Activated naive CD8-positive, alpha-beta T cell treated with anti-CD3 and anti-CD28 coated beads for 36 hours (primary cell): ENCODE measurements around the gene MAGEA2. TPM values are rescaled to one million over a fixed set of nuclear protein-coding genes. Genes with fewer than 3 reads are reported as not detected.
"Not testable (repeated sequence)": the region's sequence is repeated elsewhere in the genome, so short reads cannot be mapped to it uniquely, and the experiment has no call there.

Experiments
- DNase-seq: peaks from one replicate; pipeline ENCODE4 v3.0.0; 2021
- H3K27ac Mint-ChIP-seq: one replicate; pipeline ENCODE4 v1.8.0; 2022; ENCODE audit warnings: mild to moderate bottlenecking, moderate library complexity, mixed read lengths
- H3K27me3 Mint-ChIP-seq: one replicate; pipeline ENCODE4 v1.8.0; 2022; ENCODE audit warnings: mild to moderate bottlenecking, mixed read lengths
- H3K36me3 Mint-ChIP-seq: one replicate; pipeline ENCODE4 v1.8.0; 2021; ENCODE audit warnings: mild to moderate bottlenecking, mixed read lengths
- H3K4me1 Mint-ChIP-seq: one replicate; pipeline ENCODE4 v1.8.0; 2021; ENCODE audit warnings: mixed read lengths
- H3K4me3 Mint-ChIP-seq: one replicate; pipeline ENCODE4 v1.8.0; 2022; ENCODE audit warnings: mild to moderate bottlenecking, moderate library complexity, mixed read lengths
- H3K9me3 Mint-ChIP-seq: one replicate; pipeline ENCODE4 v1.8.0; 2022; ENCODE audit warnings: mixed read lengths
- total RNA-seq, 2 experiments: library from RNA; stranded (reverse); gene quantifications; one replicate each; pipeline ENCODE4 v1.2.3, GENCODE V29; 2021

The MAGEA2 gene
- not detected for total RNA-seq

DNA sequence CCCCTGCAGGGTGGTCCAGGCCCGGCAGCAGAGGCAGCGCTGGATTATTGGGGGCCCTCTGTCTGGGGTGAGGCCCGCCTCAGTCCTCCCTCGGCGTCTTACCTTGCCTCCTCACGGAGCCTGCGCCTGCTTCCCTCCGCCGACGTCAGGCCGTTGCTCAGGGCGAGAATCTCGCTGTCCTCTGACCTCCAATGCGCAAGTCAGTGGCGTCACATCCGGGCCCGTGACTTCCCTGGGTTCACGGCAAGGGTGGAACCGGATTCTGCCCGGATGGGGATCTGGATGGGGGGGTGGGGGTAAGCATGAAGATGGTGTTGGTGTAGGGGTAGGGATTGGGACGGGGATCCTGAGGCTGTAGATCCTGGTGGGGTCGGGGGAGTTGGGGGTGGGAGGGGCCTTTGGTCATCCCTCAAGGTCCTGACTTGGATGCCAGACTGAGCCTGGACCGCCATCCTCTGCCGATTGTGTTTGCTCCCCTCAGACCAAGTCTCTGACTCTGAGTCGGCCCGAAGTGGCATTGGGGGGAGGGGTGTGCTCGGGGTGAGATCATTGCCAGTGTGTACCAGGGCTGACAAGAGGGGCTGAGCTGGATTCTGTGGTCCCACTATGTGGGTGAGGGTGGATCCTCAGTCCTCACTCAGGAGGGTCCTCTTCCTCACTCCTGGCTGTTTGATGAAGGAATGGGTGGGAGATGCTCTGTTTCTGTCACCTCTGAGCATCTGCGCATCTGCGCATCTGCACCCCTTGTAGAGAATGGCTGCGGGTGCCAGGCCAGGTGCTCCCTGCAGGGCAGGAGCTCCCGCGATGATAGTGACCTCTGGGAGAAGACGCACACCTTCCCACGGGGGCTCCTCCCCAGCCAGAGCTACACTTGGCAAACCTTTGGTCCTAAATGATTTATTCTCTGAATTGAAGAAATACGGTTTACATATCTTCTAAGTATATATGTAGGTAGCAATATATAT lies at the start of gene MAGEA2:
MAGEA2 (minus strand) TSS at position 157 of the 965 bp plus-strand sequence. CDS start 2,479 bp downstream, outside the sequence.
- not testable (repeated sequence) for H3K36me3 Mint-ChIP-seq, H3K9me3 Mint-ChIP-seq, H3K27me3 Mint-ChIP-seq, H3K4me1 Mint-ChIP-seq, H3K4me3 Mint-ChIP-seq, DNase-seq, H3K27ac Mint-ChIP-seq

- no peaks in the 10 kb centered on the region for H3K4me1 Mint-ChIP-seq
- DNase-seq = no peak
These were observed 45.3 kb upstream of the MAGEA2 start for GRCh38 chrX:152798945-152799344.

GRCh38 chrX:152787062-152787461 lies 33.4 kb upstream of the MAGEA2 start:
- not testable (repeated sequence) for H3K4me1 Mint-ChIP-seq, H3K27ac Mint-ChIP-seq, H3K4me3 Mint-ChIP-seq, H3K9me3 Mint-ChIP-seq, DNase-seq, H3K36me3 Mint-ChIP-seq, H3K27me3 Mint-ChIP-seq

More at GRCh38 chrX:152798945-152799344, 45.3 kb upstream of the MAGEA2 start:
- H3K4me3 Mint-ChIP-seq = no peak overlapping the region
- H3K9me3 Mint-ChIP-seq = no peaks in the 10 kb centered on the region
- no peak overlapping the region for H3K27ac Mint-ChIP-seq
- H3K36me3 Mint-ChIP-seq = no peaks in the 10 kb centered on the region
- H3K27me3 Mint-ChIP-seq = peaks cover 9% of the 10 kb centered on the region

DNA sequence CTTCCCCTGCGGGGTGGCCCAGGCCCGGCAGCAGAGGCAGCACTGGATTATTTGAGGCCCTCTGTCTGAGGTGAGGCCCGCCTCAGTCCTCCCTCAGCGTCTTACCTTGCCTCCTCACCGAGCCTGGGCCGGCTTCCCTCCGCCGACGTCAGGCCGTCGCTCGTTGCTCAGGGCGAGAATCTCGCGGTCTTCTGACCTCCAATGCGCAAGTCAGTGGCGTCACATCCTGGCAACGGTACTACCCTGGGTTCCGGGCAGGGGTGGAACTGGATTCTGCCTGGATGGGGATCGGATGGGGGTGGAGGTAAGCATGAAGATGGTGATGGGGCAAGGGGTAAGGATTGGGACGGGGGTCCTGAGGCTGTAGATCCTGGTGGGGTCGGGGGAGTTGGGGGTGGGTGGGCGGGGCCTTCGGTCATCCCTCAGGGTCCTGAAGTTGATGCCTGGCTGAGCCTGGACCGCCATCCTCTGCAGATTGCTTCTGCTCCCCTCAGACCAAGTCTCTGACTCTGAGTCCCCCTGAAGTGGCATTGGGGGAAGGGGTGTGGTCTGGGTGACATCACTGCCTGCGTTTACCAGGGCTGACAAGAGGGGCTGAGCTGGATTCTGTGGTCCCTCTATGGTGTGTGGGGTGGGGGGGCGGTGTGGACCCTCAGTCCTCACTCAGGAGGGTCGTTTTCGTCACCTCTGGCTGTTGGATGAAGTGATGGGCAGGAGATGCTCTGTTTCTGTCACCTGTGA lies 16.1 kb upstream of the MAGEA2 start, which contains the start of gene MAGEA6:
MAGEA6 (minus strand) TSS at position 141 of the 741 bp plus-strand sequence. CDS start 2,039 bp downstream, outside the sequence.
- H3K4me3 Mint-ChIP-seq, H3K27ac Mint-ChIP-seq, H3K27me3 Mint-ChIP-seq, H3K9me3 Mint-ChIP-seq, H3K36me3 Mint-ChIP-seq, DNase-seq, H3K4me1 Mint-ChIP-seq: not testable (repeated sequence)

GRCh38 chrX:152766562-152766961 lies 12.9 kb upstream of the MAGEA2 start:
- not testable (repeated sequence) for H3K4me3 Mint-ChIP-seq, H3K27ac Mint-ChIP-seq, H3K36me3 Mint-ChIP-seq, H3K9me3 Mint-ChIP-seq, DNase-seq, H3K27me3 Mint-ChIP-seq, H3K4me1 Mint-ChIP-seq

DNA sequence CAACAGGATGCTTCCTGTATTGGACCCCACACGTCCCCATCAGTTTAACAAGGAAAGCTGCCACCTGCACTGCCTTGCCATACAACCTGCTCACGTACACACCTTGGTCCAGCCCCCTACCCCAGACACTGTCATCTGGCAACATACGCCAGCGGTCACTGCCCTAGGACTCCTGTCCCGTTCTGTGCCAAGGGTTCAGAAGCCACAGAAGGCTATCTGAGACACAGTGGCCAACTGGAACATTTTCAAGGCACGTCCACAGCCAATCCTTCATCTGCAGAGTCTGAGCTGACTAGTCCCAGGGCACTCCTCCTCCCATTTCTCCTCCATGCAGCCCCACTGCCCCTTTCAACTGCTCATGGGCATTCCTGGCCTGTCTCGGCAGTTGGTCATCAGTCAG lies 7.9 kb upstream of the MAGEA2 start:
- not testable (repeated sequence) for H3K27ac Mint-ChIP-seq, H3K9me3 Mint-ChIP-seq, H3K27me3 Mint-ChIP-seq, DNase-seq, H3K36me3 Mint-ChIP-seq, H3K4me3 Mint-ChIP-seq, H3K4me1 Mint-ChIP-seq

DNA sequence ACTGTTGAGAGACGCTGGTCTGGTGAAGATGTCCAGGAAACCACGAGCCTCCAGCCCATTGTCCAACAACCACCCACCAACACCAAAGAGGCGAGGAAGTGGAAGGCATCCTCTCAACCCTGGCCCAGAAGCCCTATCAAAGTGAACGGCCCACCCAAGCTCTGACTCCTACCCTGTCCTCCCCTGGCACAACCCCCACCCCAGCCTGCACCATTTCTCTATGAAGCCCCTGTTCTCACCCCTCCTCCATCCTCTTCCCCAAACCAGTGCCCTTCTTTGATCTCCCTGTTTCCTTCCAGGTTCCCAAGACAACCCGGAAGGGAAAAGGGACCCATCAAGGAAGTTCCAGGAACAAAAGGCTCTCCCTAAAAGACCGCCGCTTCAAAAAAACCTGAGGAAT lies 5.9 kb upstream of the MAGEA2 start:
- H3K27me3 Mint-ChIP-seq, H3K9me3 Mint-ChIP-seq, DNase-seq, H3K4me3 Mint-ChIP-seq, H3K27ac Mint-ChIP-seq, H3K36me3 Mint-ChIP-seq, H3K4me1 Mint-ChIP-seq: not testable (repeated sequence)

- not testable (repeated sequence) for H3K4me3 Mint-ChIP-seq, H3K4me1 Mint-ChIP-seq, H3K27me3 Mint-ChIP-seq, H3K36me3 Mint-ChIP-seq, H3K27ac Mint-ChIP-seq, H3K9me3 Mint-ChIP-seq, DNase-seq
These were observed 5.3 kb upstream of the MAGEA2 start, which contains the start of gene CSAG3 for GRCh38 chrX:152758918-152759317. TSS of gene CSAG3 (plus strand) at chrX:152759218.

DNA sequence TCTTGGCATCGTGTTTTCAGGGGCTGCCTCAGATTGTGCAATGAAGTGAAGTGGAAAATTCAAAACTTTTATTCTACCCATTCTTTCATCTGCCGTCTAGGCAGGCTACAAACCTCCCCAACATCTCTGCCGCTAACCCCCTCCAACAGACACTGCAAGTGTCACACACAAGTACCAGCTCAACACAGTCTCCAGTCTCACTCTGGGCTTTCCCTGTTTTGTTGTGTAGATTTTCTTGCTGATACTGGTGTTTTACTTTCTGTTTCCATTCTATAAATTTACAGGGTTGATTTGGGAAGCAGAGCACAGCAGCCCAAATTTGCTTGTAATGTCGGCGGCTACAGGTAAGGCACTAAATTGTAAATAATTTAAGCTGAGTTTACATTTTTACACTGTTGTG lies 1.2 kb upstream of the MAGEA2 start:
- not testable (repeated sequence) for DNase-seq, H3K4me3 Mint-ChIP-seq, H3K4me1 Mint-ChIP-seq, H3K27me3 Mint-ChIP-seq, H3K27ac Mint-ChIP-seq, H3K9me3 Mint-ChIP-seq, H3K36me3 Mint-ChIP-seq

DNA sequence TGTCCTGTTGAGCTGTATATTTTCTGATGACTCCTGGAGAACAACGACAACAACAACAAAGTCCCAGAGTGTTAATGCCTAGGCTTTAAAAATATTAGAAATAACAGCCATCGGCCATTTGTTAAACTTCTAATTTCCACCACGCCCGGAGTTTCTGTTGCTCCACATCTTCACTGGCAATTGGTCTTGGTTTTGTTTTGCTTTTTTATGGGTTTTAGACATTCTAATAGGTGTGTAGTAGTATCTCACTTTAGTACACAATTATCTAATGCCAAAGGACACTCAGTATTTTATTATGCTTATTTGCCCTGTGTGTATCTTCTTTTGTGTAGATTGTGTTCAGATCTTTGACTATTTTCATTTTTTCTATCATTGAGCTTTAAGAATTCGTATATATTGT lies 15.1 kb downstream of the MAGEA2 start:
- Mint-ChIP-seq H3K4me3 (no peak overlapping the region), H3K36me3 (no peaks in the 10 kb centered on the region), H3K27me3 (no peaks in the 10 kb centered on the region), H3K27ac (no peak overlapping the region), H3K9me3 (no peaks in the 10 kb centered on the region), H3K4me1 (no peaks in the 10 kb centered on the region)
- DNase-seq = no peak

DNA sequence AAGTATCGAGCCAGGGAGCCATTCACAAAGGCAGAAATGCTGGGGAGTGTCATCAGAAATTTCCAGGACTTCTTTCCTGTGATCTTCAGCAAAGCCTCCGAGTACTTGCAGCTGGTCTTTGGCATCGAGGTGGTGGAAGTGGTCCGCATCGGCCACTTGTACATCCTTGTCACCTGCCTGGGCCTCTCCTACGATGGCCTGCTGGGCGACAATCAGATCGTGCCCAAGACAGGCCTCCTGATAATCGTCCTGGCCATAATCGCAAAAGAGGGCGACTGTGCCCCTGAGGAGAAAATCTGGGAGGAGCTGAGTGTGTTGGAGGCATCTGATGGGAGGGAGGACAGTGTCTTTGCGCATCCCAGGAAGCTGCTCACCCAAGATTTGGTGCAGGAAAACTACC lies 17.1 kb downstream of the MAGEA2 start:
- H3K4me1 Mint-ChIP-seq, H3K27me3 Mint-ChIP-seq, H3K9me3 Mint-ChIP-seq, H3K36me3 Mint-ChIP-seq, H3K27ac Mint-ChIP-seq, DNase-seq, H3K4me3 Mint-ChIP-seq: not testable (repeated sequence)

GRCh38 chrX:152735860-152736511 lies 17.7 kb downstream of the MAGEA2 start:
- no peak for DNase-seq
- H3K9me3 Mint-ChIP-seq = no peaks in the 10 kb centered on the region
- H3K27ac Mint-ChIP-seq = no peak overlapping the region
- H3K36me3 Mint-ChIP-seq = no peaks in the 10 kb centered on the region
- H3K4me3 Mint-ChIP-seq = no peak overlapping the region
- no peaks in the 10 kb centered on the region for H3K4me1 Mint-ChIP-seq
- H3K27me3 Mint-ChIP-seq = no peaks in the 10 kb centered on the region

DNA sequence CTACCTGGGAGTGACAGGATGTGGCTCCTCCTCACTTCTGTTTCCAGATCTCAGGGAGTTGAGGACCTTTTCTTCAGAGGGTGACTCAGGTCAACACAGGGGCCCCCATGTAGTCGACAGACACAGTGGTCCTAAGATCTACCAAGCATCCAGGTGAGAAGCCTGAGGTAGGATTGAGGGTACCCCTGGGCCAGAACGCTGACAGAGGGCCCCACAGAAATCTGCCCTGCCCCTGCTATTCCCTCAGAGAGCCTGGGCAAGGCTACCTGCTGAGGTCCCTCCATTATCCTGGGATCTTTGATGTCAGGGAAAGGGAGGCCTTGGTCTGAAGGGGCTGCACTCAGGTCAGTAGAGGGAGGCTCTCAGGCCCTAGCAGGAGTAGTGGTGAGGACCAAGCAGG lies 18.5 kb downstream of the MAGEA2 start:
- Mint-ChIP-seq H3K36me3 (no peaks in the 10 kb centered on the region), H3K9me3 (no peaks in the 10 kb centered on the region), H3K27ac (no peak overlapping the region), H3K4me1 (no peaks in the 10 kb centered on the region), H3K4me3 (no peak overlapping the region), H3K27me3 (no peaks in the 10 kb centered on the region)
- DNase-seq = no peak

GRCh38 chrX:152734143-152734858 lies 19.3 kb downstream of the MAGEA2 start:
- not testable (repeated sequence) for H3K4me3 Mint-ChIP-seq, H3K27ac Mint-ChIP-seq, H3K9me3 Mint-ChIP-seq, H3K27me3 Mint-ChIP-seq, DNase-seq, H3K4me1 Mint-ChIP-seq, H3K36me3 Mint-ChIP-seq
